Measurements from ENCODE around the gene NEK5.

Gene NEK5

DNA sequence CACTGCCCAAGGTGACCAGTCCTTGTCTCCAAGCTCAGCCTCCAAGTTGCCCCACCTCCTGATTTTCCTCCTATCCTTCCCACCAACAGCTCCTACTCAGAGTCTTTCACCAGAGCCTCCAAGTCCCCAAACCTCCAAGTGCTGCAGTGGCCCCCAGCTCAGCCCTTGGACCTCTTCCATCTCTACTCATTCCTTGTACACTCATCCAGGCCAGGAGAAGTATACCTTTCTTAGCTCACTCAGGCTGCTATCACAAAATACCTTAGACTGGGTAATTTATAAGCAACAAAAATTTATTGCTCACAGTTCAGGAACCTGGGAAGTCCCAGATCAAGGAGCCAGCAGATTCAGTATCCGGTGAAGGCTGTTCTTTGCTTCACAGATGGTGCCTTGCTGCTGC, 129.0 kb downstream of the NEK5 start:
- TF ChIP-seq, protein P1, sequence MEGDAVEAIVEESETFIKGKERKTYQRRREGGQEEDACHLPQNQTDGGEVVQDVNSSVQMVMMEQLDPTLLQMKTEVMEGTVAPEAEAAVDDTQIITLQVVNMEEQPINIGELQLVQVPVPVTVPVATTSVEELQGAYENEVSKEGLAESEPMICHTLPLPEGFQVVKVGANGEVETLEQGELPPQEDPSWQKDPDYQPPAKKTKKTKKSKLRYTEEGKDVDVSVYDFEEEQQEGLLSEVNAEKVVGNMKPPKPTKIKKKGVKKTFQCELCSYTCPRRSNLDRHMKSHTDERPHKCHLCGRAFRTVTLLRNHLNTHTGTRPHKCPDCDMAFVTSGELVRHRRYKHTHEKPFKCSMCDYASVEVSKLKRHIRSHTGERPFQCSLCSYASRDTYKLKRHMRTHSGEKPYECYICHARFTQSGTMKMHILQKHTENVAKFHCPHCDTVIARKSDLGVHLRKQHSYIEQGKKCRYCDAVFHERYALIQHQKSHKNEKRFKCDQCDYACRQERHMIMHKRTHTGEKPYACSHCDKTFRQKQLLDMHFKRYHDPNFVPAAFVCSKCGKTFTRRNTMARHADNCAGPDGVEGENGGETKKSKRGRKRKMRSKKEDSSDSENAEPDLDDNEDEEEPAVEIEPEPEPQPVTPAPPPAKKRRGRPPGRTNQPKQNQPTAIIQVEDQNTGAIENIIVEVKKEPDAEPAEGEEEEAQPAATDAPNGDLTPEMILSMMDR (IDR thresholded peaks at IDR 0.05; ENCODE audit: low read depth, low read length): no peak
- H3K4me3 ChIP-seq (ENCODE audit: low read depth, low read length): no peak overlapping the region
- in situ Hi-C loops (cut with HindIII; ENCODE audit: low sequenced_read_pairs): no loop called here
- no peak for DNase-seq (ENCODE audit: low read depth, low spot score)

DNA sequence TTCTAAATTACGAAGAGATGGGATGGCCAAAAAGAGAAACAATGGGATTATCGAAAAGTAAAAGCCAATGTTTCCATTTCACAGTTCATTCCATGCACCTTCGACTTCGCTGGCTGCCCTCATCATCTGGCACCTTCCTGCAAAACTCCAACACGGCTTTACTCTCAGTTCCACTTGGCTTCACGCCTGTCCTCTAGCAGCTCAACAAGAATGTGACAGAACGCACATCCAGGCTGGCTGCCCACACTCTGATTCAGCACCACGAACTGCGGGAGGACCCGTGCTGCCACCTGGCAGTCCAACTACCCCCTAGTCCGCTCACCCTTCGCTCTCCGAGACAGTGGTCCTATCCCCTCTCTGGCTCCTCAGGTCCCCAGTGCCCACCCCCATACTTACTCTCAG, 129.4 kb downstream of the NEK5 start:
- in situ Hi-C loops (cut with HindIII; ENCODE audit: low sequenced_read_pairs): no loop called here
- no peak overlapping the region for H3K4me3 ChIP-seq (ENCODE audit: low read depth, low read length)
- TF ChIP-seq, protein P1 (IDR thresholded peaks at IDR 0.05; ENCODE audit: low read depth, low read length): no peak
- DNase-seq (ENCODE audit: low read depth, low spot score): no peak

DNA sequence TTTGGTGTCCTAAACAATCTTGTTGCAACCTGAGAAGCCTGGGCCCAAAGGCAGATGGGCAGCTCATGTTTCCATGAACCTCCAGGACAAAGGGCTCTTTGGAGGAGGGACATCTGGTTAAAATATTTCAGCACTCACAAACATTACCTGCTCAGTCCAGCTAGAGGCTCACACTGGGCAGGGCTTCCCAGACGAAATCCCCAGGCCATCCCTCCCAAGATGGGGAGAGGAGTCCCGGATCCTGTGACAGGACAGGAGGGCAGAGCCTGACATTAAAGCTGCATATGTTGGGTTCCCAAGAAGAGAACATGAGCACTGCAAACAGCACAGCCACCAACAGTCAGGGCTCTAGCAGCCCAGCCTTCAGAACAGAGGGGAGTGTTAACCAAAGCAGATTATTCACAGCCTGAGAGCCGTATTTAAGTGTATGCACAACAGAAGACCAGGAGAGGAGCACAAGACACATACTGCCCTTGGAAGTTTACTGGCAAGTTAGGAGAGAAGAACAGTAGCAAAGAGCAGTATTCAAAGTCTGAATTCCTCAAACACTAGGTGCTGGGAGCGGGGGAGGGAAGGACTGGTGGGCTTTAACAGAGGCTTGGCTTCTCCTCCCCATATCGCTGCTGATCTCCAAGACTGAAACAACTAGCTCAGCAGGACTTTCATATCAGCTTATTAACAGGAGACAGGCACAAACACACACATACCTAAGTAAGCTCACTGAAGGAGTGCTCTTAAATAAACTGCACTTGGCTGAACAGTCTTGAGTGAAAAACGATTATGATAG, 130.0 kb downstream of the NEK5 start:
- H3K4me3 ChIP-seq (ENCODE audit: low read depth, low read length): no peak overlapping the region
- TF ChIP-seq, protein P1 (IDR thresholded peaks at IDR 0.05; ENCODE audit: low read depth, low read length): no peak
- in situ Hi-C loops (cut with HindIII; ENCODE audit: low sequenced_read_pairs): no loop called here
- DNase-seq (ENCODE audit: low read depth, low spot score): no peak

GRCh38 chr13:51997641-51998330, 131.1 kb downstream of the NEK5 start:
- no peak overlapping the region for H3K4me3 ChIP-seq (ENCODE audit: low read depth, low read length)
- in situ Hi-C loops (cut with HindIII; ENCODE audit: low sequenced_read_pairs): no loop called here
- TF ChIP-seq, protein P1 (IDR thresholded peaks at IDR 0.05; ENCODE audit: low read depth, low read length): no peak
- DNase-seq (ENCODE audit: low read depth, low spot score): no peak

- TF ChIP-seq, protein P1 (IDR thresholded peaks at IDR 0.05; ENCODE audit: low read depth, low read length): no peak
- in situ Hi-C loops (cut with HindIII; ENCODE audit: low sequenced_read_pairs): no loop called here
- no peak for DNase-seq (ENCODE audit: low read depth, low spot score)
- no peak overlapping the region for H3K4me3 ChIP-seq (ENCODE audit: low read depth, low read length)
Measured at GRCh38 chr13:51997186-51997585, 131.7 kb downstream of the NEK5 start.

GRCh38 chr13:51996641-51997040, 132.2 kb downstream of the NEK5 start:
- DNase-seq (ENCODE audit: low read depth, low spot score): no peak
- in situ Hi-C loops (cut with HindIII; ENCODE audit: low sequenced_read_pairs): no loop called here
- TF ChIP-seq, protein P1 (IDR thresholded peaks at IDR 0.05; ENCODE audit: low read depth, low read length): no peak
- H3K4me3 ChIP-seq (ENCODE audit: low read depth, low read length): no peak overlapping the region

All from astrocyte of the spinal cord (primary cell).